HepG2 (cell line): ENCODE data around the gene ZNF483. TPM values are rescaled to one million over a fixed set of nuclear protein-coding genes. Genes with fewer than 3 reads are reported as not detected.

Source experiments
- ATAC-seq: fragments of 200-7000 bp; cut with Tn5 transposase; 3 replicates; pipeline ENCODE4 v1.9.1; 2020; ENCODE audit warnings: mild to moderate bottlenecking, moderate library complexity
- BruUV-seq: library from RNA; stranded (reverse); fragments of 400-500 nt; replicated peaks from 2 replicates; lab custom pipeline; 2021; lab: Mats Ljungman, UMichigan
- CTCF ChIA-PET: fragments of 300-600 bp; formaldehyde crosslinking; extraction: SDS; loops from one replicate; lab custom pipeline; 2021; ENCODE audit warnings: low total read pairs, inconsistent platforms, low intra/inter-chr PET ratio; lab: Yijun Ruan, JAX
- POLR2A ChIA-PET: fragments of 350-600 bp; sonication (Branson Sonifier 250); formaldehyde crosslinking; loops from one replicate; lab custom pipeline; 2020; ENCODE audit warnings: antibody characterized with exemption, inconsistent platforms; lab: Yijun Ruan, JAX
- DNase-seq: peaks from one replicate; pipeline ENCODE4 v3.0.0-alpha.2; 2015; ENCODE audit warnings: low spot score
- FAIRE-seq: peaks from 3 replicates; lab custom pipeline; 2011; peaks lifted over from hg19 to GRCh38; lab: Jason Lieb, UNC
- H2AFZ ChIP-seq: one replicate; pipeline ENCODE4 v1.6.1; 2011; ENCODE audit warnings: low read length, inconsistent platforms
- H3K27ac ChIP-seq: fragments of 300-600 bp; 3 replicates; pipeline ENCODE4 v1.8.0; 2011; ENCODE audit warnings: mixed run types, mild to moderate bottlenecking, mixed read lengths, low read length, inconsistent platforms; ENCODE audit not compliant: insufficient read depth; ENCODE audit errors: extremely low read length
- H3K27me3 ChIP-seq, 2 experiments: fragments of 200-600 bp in 1 of 2; 2 replicates in 1 of 2; 3 replicates in 1 of 2; pipeline versions ENCODE4 v1.6.0 to v1.8.0; 2011; ENCODE audit warnings: low read length in 2 of 2, mild to moderate bottlenecking in 2 of 2, moderate library complexity in 2 of 2, inconsistent platforms in 1 of 2; ENCODE audit not compliant: insufficient read depth in 2 of 2, control insufficient read depth in 1 of 2
- H3K36me3 ChIP-seq, 2 experiments: fragments of 200-600 bp in 1 of 2; replicated peaks in 1 of 2; 2 replicates in 1 of 2; 3 replicates in 1 of 2; pipeline versions ENCODE4 v1.5.1 to v1.8.0; 2011; ENCODE audit warnings: low read length in 2 of 2, inconsistent platforms in 1 of 2; ENCODE audit not compliant: insufficient read depth in 2 of 2, control insufficient read depth in 1 of 2
- H3K4me1 ChIP-seq: 2 replicates; pipeline ENCODE4 v1.5.1; 2012; ENCODE audit warnings: low read length, inconsistent platforms; ENCODE audit not compliant: insufficient read depth
- H3K4me2 ChIP-seq: 2 replicates; pipeline ENCODE4 v1.6.0; 2011; ENCODE audit warnings: low read depth, low read length, inconsistent platforms
- H3K4me3 ChIP-seq, 3 experiments: fragments of 200-600 bp in 1 of 3; sonication (generic), shearing (Covaris generic) in 1 of 3; replicated peaks in 1 of 3; 2 replicates each; pipeline ENCODE4 v1.5.1; 2011 to 2016; ENCODE audit warnings: low read length in 3 of 3, inconsistent platforms in 2 of 3, low read depth in 2 of 3, mild to moderate bottlenecking in 2 of 3, control low read depth in 1 of 3, mixed read lengths in 1 of 3; ENCODE audit not compliant: insufficient read depth in 1 of 3
- H3K79me2 ChIP-seq: one replicate; pipeline ENCODE4 v1.6.1; 2011; ENCODE audit warnings: low read length, inconsistent platforms; ENCODE audit not compliant: insufficient read depth
- H3K9ac ChIP-seq: 2 replicates; pipeline ENCODE4 v1.6.0; 2011; ENCODE audit warnings: mild to moderate bottlenecking, low read depth, low read length, inconsistent platforms; ENCODE audit not compliant: insufficient read depth
- H3K9me3 ChIP-seq: 2 replicates; pipeline ENCODE4 v1.5.1; 2012; ENCODE audit warnings: mild to moderate bottlenecking, low read length
- H4K20me1 ChIP-seq: 2 replicates; pipeline ENCODE4 v1.6.0; 2011; ENCODE audit warnings: inconsistent platforms, mild to moderate bottlenecking, low read length, moderate library complexity; ENCODE audit not compliant: insufficient read depth
- AGO2 ChIP-seq: fragments of 200-400 bp; formaldehyde crosslinking; optimal IDR thresholded peaks from 2 replicates; pipeline ENCODE3; 2017; ENCODE audit warnings: mild to moderate bottlenecking, low read depth, low read length, moderate library complexity
- ATRX ChIP-seq: sonication (generic); formaldehyde crosslinking; IDR thresholded peaks from 2 replicates; pipeline ENCODE4 v1.4.0; 2020; ENCODE audit warnings: missing genetic modification reagents, borderline replicate concordance
- FOXJ3 ChIP-seq: sonication (generic); formaldehyde crosslinking; IDR thresholded peaks from 2 replicates; pipeline ENCODE4 v1.4.0; 2020; ENCODE audit warnings: missing genetic modification reagents, mild to moderate bottlenecking, borderline replicate concordance
- HOXA9 ChIP-seq: sonication (generic); formaldehyde crosslinking; IDR thresholded peaks from 2 replicates; pipeline ENCODE4 v1.8.1; 2022; ENCODE audit warnings: missing genetic modification reagents, mild to moderate bottlenecking, moderate library complexity, borderline replicate concordance
- RAD51 ChIP-seq: fragments of 450-650 bp; IDR thresholded peaks from 2 replicates; pipeline ENCODE4 v1.6.1; 2016; ENCODE audit warnings: borderline replicate concordance
- RELA ChIP-seq: sonication (generic); formaldehyde crosslinking; IDR thresholded peaks from 2 replicates; pipeline ENCODE4 v1.4.0; 2020; ENCODE audit warnings: missing genetic modification reagents
- RFXAP ChIP-seq: sonication (generic); formaldehyde crosslinking; IDR thresholded peaks from 2 replicates; pipeline ENCODE4 v1.4.0; 2020; ENCODE audit warnings: missing genetic modification reagents, borderline replicate concordance
- SIN3B ChIP-seq: fragments of 150-350 bp; IDR thresholded peaks from 2 replicates; pipeline ENCODE4 v1.6.1; 2014; ENCODE audit warnings: low read length
- TBX2 ChIP-seq: sonication (generic); formaldehyde crosslinking; IDR thresholded peaks from 2 replicates; pipeline ENCODE4 v1.5.0; 2020; ENCODE audit warnings: missing genetic modification reagents, mild to moderate bottlenecking, borderline replicate concordance
- ZNF10 ChIP-seq: sonication (generic); formaldehyde crosslinking; IDR thresholded peaks from 2 replicates; pipeline ENCODE4 v1.4.0; 2020; ENCODE audit warnings: mild to moderate bottlenecking, low read depth, missing genetic modification reagents, borderline replicate concordance
- ZNF263 ChIP-seq: sonication (generic); formaldehyde crosslinking; IDR thresholded peaks from 2 replicates; pipeline ENCODE4 v1.4.0; 2020; ENCODE audit warnings: missing genetic modification reagents
- ZNF3 ChIP-seq: IDR thresholded peaks from 2 replicates; pipeline ENCODE4 v1.7.0; 2017; ENCODE audit warnings: inconsistent platforms
- ZNF569 ChIP-seq: sonication (generic); formaldehyde crosslinking; IDR thresholded peaks from 2 replicates; pipeline ENCODE4 v1.5.0; 2020; ENCODE audit warnings: mild to moderate bottlenecking, missing genetic modification reagents, moderate library complexity, borderline replicate concordance
- ZNF570 ChIP-seq: sonication (generic); formaldehyde crosslinking; IDR thresholded peaks from 2 replicates; pipeline ENCODE4 v1.4.0; 2020; ENCODE audit warnings: mild to moderate bottlenecking, missing genetic modification reagents, borderline replicate concordance
- WGBS: methylation state at CpG from one replicate; pipeline ENCODE4 v1.1.6; 2017; ENCODE audit warnings: low lambda C conversion rate; 5-methylcytosine and 5-hydroxymethylcytosine counted together
- in situ Hi-C: cut with HindIII; loops from 2 replicates; pipeline ENCODE4 v1.10.0; 2017; ENCODE audit warnings: low pct_unique_long_range_greater_than_20kb; ENCODE audit not compliant: extremely low pct_ligation_motif_present
- intact Hi-C: fragments of 100-400 bp; cut with micrococcal nuclease; formaldehyde crosslinking; loops from one replicate; pipeline ENCODE4 v1.10.0; 2022; ENCODE audit not compliant: unreplicated experiment
- polyA plus RNA-seq, 8 experiments: library from polyadenylated mRNA; depleted of rRNA in 3 of 8; stranded (reverse) in 7 of 8; unstranded in 1 of 8; fragments of >200 nt; fragmentation: Illumina TruSeq in 4 of 8; extraction: Trizol in 4 of 8; gene quantifications; 2 replicates each; pipeline versions ENCODE4 v1.2.1 to v1.2.3, GENCODE V29; 2011 to 2016; ENCODE audit warnings: low read depth in 4 of 8, missing spikeins in 1 of 8, mixed read lengths in 1 of 8; ENCODE audit not compliant: insufficient read depth in 1 of 8
- total RNA-seq, 5 experiments: library from RNA; depleted of rRNA; stranded (reverse); fragments of >200 nt; fragmentation: Illumina TruSeq; extraction: Trizol; gene quantifications; 2 replicates each; pipeline ENCODE4 v1.2.3, GENCODE V29; 2016; ENCODE audit warnings: low read depth in 1 of 5
- TF ChIP-seq, protein P1 (sequence below): sonication (generic); formaldehyde crosslinking; IDR thresholded peaks from 2 replicates; pipeline ENCODE4 v1.4.0; 2020; ENCODE audit warnings: mild to moderate bottlenecking, missing genetic modification reagents

Gene ZNF483
- total and polyA plus RNA-seq, 2 of the 13 experiments (the other 11 are each of a cell fraction or from before 2014, with no cell fraction given) = 2.0 to 9.5 TPM

DNA sequence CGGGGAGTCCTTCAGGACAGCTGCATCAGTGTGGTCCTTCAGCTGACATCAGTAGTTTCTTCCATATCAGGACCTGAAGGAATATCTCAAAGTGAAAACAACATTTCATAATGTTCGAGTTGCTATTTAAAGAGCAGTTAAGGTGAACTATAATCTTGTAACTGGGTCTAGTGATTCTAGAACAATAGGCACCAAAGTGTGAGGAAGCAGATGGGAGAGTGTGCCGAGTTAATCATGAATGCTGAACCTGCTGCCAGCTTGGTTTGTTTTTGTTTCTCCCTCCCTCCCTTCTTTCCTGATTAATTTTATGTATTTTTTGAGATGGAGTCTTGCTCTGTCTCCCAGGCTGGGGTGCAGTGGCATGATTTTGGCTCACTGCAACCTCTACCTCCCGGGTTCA, 78.1 kb downstream of the ZNF483 start:
- no peak overlapping the region for H3K9ac ChIP-seq
- ATAC-seq = no peak
- TF ChIP-seq SIN3B = no peak
- no peak for TF ChIP-seq RAD51
- TF ChIP-seq ZNF569 (CRISPR knock-in tag) = no peak
- no peak for TF ChIP-seq AGO2
- no peak for TF ChIP-seq HOXA9
- TF ChIP-seq ATRX (CRISPR knock-in tag) = no peak
- no peak for TF ChIP-seq ZNF3 (CRISPR knock-in tag)
- no peak for TF ChIP-seq TBX2 (CRISPR knock-in tag)
- no peak for TF ChIP-seq ZNF10
- TF ChIP-seq ZNF263 (CRISPR knock-in tag) = no peak
- TF ChIP-seq RELA (CRISPR knock-in tag) = no peak
- TF ChIP-seq FOXJ3 = no peak
- no peak for TF ChIP-seq ZNF570 (CRISPR knock-in tag)
- TF ChIP-seq RFXAP (CRISPR knock-in tag) = no peak
- TF ChIP-seq, protein P1, sequence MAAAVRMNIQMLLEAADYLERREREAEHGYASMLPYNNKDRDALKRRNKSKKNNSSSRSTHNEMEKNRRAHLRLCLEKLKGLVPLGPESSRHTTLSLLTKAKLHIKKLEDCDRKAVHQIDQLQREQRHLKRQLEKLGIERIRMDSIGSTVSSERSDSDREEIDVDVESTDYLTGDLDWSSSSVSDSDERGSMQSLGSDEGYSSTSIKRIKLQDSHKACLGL (CRISPR knock-in tag) = no peak
- TF ChIP-seq, all 625 proteins: peak for 0
- H3K4me1 ChIP-seq = peaks cover 62% of the 10 kb centered on the region
- ChIA-PET CTCF (no interaction called here), POLR2A (no interaction called here)
- BruUV-seq = no TSS peak
- in situ Hi-C loops (loop anchor here (10.0 kb wide), 1 partner anchor 92 kb away; no protein-coding TSS in a partner anchor), intact Hi-C loops (no loop called here)
- H3K27me3 ChIP-seq = no peaks in the 10 kb centered on the region
- WGBS = 43% methylated on average over 4 of the region's 4 CpGs
- FAIRE-seq (no peak), DNase-seq (no peak)
- H2AFZ ChIP-seq = no peak overlapping the region
- no peaks in the 10 kb centered on the region for H3K79me2 ChIP-seq
- H3K4me3 ChIP-seq = no peak overlapping the region
- no peak overlapping the region; the same call in 1 of the 2 replicates for H3K4me2 ChIP-seq
- no peaks in the 10 kb centered on the region for H3K36me3 ChIP-seq
- H3K9me3 ChIP-seq = no peaks in the 10 kb centered on the region
- H4K20me1 ChIP-seq = no peaks in the 10 kb centered on the region
- H3K27ac ChIP-seq = no peak overlapping the region
